WI38 (cell line): ENCODE data around the gene SRXN1.

Experiments
- H3K4me3 ChIP-seq: 2 replicates; pipeline ENCODE4 v1.5.1; 2011; ENCODE audit warnings: low read depth, mild to moderate bottlenecking, control low read depth, low read length
- CTCF ChIP-seq: IDR thresholded peaks from 2 replicates; pipeline ENCODE4 v1.5.1; 2012; ENCODE audit warnings: low read depth, mild to moderate bottlenecking, control low read depth, low read length

The SRXN1 gene

GRCh38 chr20:625360-625932, 27.6 kb downstream of the SRXN1 start:
- no peak overlapping the region for H3K4me3 ChIP-seq
- TF ChIP-seq CTCF = no peak

GRCh38 chr20:623704-624103, 29.3 kb downstream of the SRXN1 start:
- H3K4me3 ChIP-seq = no peak overlapping the region
- TF ChIP-seq CTCF = no peak

- TF ChIP-seq CTCF = no peak
- no peak overlapping the region for H3K4me3 ChIP-seq
Observed at GRCh38 chr20:623021-623420, 30.0 kb downstream of the SRXN1 start.

GRCh38 chr20:622161-622560, 30.8 kb downstream of the SRXN1 start:
- no peak for TF ChIP-seq CTCF
- no peak overlapping the region for H3K4me3 ChIP-seq

- TF ChIP-seq CTCF = no peak
- no peak overlapping the region for H3K4me3 ChIP-seq
Observed at GRCh38 chr20:621125-621756, 31.8 kb downstream of the SRXN1 start.

GRCh38 chr20:620246-620645, 32.8 kb downstream of the SRXN1 start:
- no peak for TF ChIP-seq CTCF
- H3K4me3 ChIP-seq = no peak overlapping the region

GRCh38 chr20:618980-619379, 34.0 kb downstream of the SRXN1 start:
- no peak for TF ChIP-seq CTCF
- H3K4me3 ChIP-seq = no peak overlapping the region
